Glomerular visceral epithelial cell (primary cell): ENCODE measurements around the gene SLIT3.

Experiments
- DNase-seq: peaks from one replicate; pipeline ENCODE4 v3.0.0-alpha.2; 2016; ENCODE audit errors: extremely low spot score

SLIT3 gene

DNA sequence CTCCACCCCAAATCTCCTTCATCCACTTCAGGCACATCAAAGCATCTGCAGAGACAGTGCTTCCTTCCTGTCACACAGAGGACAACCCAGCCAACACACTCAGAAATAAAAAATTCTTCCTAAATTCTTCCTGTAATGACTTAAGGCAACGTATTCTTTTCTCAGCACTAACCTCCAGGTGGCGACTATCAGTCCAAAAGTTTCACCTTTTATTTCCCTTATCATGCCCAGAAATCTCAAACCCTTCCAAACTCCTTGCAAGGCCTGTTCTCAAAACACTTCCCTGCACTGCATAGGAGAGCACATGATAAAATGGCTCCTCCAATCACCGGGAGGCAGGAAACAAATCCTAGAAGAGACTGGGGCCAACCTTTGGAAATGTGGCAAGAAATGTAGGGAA, 35.1 kb downstream of the SLIT3 start:
- peak; percentile 8 for DNase-seq

DNA sequence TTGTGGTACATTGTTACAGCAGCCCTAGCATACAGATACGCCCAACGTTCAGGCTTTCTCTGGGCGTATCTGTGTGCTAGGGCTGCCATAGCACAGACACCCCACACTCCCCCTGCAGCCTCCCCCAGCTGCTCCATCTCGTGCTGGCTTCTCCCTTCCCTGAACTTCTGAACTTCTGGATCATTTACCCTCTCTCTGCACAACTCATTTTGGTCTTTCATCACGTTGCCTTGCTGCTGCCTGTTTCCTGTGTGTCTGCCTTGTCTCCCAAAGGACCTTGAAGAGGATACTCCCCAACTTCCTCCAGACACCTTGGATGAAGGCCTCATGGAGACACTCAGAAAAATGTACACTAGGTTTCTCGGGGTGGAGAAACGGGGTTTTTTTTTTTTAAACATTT, 37.3 kb downstream of the SLIT3 start:
- no peak for DNase-seq

DNA sequence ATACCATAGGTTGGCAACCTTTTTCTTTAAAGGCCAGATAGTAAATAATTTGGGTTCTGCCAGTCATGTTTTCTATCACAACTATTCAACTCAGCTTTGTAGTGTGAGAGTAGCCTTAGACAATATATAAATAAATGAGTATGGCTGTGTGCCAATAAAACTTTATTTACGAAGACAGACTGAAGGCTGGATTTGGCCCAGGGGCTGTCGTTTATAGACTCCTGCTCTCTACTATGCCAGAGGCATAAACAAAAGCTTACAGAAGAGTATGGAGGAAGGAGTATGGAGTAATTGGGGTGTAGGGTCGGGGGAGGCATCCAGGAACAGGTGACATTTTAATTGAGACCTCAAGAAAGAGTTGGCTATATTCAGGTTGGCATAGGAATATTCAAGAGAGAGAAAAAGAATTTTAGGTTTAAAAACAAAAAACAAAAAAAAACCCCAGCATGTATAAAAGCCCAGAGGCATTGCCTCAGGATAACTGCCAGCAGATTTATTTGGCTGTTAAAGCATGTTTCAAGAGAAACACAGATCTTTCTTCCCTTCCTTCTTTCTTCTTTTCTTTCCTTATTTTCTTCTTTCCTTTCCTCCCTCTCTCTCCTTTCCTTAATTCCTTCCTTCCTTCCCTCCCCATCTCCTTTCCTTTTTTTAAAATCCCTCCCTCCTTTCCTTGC, 39.9 kb downstream of the SLIT3 start:
- no peak for DNase-seq

DNA sequence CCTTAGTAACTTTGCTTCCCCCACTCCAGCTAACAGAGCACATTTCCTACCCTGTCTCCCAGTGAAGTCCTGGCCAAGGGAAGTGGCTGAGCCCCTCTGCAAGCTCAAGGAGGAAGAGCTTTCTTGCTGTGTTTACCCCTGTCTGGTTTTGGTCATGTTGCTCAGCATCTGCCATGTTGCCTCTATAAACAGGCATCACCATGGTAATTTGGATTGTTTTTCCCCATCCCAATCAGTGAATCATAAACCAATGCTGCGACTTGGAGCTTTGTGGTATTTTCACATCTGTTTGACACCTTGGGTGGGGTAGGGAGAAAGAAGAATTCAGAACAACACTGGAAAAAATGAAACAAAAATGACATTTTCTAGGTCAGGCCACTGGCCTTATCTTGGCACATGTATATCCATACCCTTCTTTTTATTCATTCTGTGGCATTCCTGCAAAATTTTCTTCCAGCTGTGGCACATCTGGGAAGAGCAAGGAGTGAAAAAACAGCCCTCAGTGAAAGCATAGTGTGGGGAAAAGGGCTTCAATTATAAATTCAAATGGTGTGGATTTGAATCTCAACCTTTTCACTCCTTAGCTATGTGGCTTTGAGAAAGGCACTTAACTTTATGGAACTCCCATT, 42.5 kb downstream of the SLIT3 start:
- peak; percentile 16 for DNase-seq

DNA sequence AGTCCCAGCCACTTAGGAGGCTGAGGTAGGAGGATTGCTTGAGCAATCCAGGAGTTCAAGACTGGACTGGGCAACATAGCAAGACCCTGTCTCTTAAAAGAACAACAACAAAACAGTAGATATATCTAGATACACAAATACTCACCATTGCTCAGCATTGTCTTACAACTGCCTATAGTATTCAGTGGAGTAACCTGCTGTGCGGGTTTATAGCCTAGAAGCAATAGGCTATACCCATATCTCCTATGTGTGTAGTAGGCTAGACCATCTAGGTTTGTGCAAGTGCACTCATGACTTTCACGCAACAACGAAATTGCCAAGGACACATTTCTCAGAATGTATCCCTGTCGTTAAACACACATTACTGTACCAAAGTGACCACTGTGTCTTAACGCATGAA, 44.7 kb downstream of the SLIT3 start:
- no peak for DNase-seq

DNA sequence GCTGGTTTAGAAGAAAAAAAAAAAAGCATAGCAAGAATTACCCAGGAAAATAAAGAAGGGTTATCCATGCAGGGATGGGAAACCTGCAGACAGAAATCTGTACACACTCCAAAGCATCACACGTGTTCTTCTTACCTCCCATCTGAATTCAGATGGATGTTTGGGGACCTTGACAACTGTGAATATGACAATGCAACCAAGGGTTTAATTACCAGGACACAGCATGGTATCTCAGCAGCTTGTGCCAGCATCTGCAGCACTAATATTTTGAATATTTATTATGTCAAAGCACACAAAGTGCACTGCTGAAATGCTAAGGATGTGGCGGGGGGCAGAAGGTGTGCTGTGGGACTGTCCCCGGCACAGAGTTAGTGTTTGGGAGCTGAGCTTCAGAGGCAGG, 47.9 kb downstream of the SLIT3 start:
- no peak for DNase-seq

DNA sequence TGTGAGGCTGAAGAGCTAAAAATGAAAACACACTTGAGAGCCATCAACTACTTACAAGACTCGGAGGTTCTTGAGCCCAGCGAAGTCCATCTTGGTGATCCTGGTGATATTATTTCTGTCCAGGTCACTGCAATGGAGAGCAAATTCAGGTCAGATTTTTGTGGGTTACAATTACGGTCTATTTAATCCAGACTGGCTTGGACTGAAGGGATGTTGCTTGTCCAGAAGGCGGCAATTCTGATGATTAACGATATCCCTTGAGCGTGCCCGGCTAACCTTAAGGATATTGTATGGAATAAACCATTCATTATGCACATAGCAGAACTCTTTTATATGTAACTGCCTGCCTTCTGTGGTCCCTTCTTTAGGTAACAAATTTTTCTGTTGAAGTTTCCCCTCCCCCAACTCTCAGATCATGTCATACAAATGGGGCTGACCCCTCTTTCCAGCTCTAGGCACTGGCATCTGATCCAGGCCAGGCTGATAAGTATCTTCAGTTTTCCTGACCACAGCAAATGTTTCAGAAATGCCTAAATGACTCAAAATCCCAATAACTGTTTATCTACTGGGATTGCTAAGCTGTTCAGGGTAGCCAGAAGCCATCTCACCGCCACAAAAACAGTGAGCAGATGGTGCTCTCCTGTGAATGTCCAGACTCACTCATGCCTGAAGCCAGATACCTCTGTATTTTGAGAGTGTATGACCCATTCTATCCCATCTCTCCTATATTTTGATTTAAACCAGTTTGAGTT, 49.4 kb downstream of the SLIT3 start:
- DNase-seq = no peak

DNA sequence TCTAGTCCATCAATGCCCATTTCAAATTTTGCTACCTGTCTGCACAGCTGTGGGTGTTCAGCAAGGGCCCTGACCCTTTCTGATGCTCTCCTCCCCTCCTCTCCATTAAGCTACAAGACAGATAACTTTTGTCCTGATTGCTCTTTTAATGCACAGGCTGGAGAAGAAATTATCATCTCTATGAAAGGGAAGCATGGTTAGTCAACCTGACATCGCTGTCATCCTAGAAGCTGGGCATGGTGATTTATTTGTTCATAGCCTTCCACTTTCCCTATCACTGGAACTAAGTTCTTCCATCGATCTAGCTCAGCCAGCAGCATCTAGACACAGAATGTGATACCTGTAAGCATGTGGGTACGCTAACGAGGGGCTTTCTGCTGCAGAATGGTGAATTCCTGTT, 50.1 kb downstream of the SLIT3 start:
- DNase-seq = no peak

DNA sequence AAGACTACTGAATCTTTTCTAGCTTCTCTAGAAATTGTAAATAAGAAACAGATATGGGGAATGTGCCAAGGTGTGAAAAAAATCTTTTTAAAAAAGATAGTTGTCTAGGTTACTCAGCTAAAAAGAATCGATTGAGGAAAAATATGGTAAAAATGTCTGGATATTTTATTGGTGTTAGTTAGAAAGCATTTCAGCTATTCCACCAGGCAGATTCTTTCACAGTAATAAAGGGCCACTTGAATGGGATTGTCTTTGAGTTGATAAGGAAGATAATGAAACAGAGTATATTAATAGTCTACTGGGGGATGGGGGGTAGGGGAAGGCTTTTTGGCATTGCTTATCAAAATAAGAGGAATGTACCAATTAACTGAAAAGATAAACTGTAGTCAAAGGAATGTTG, 51.9 kb downstream of the SLIT3 start:
- no peak for DNase-seq

DNA sequence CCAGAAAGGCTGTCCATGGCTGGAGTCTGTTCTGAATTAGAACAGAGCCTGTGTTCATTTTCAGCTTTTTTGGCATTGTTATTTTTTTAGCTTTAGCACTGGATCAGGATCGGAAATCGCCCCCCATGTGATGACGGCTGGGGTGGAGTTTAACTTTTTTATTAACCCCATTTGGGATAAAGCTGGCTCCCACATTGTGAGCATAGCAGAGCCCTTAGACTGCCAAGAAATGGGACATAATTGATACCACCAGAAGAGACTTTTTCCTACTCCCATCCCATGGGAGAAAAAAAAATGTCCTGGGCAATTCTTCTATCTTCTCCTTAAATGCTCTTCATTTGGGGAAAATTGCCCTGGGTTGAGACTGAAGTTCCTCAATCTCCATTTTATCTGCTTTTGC, 52.4 kb downstream of the SLIT3 start:
- DNase-seq = no peak

DNA sequence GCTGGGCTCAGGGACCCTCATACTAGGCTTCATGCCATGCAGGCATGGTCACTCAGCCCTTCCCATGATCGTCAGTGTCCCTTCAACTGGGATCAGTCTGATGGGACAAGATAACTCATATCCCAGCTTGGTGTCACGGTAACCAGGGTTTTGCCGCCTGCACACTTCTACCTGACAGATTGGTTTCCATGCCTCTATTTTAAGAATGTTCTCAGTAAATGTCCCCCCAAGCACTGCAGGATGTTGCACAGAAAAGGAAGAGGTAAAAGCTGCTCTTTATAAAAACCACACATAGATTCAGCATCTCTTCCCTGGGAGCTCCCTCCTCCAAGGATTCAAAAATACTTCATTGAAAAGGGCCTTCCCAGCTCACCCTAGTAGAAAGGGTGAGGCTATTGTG, 56.1 kb downstream of the SLIT3 start:
- DNase-seq = no peak

DNA sequence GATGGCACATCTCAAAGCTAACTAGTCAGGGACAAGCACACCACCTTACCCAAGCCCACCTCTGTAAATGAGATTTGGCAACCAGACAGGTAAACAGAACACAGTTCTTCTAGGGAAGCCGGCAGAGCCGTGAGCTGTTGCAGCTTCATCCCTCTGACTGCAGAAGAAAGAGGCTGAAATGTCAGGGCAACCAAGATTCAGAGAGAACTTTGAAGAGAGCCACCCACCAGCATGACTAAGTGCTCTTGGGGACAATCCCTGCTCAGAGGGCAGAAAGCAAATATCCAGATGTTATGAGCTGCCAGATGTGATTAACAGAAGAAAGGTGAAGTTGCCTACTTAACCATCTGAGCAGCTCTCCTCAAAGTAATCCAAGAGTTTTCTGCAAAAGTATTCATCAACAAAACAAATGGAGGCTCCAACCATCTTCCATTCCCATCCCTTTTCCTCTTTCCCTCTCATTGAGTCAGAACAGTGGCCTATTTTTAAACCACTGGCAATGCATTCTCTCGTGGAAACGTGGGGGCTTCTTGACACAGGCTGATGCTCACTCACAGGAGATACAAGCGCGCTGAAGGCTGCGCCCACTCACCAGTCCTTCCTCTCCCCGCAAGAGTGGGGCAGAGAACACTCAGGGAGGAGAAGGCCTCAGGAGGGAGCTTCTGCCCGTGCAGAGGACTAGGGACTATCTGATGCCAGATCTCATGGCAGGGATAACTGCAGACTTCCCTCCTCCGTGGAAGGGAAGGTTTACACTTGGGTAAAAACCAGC, 57.1 kb downstream of the SLIT3 start:
- no peak for DNase-seq

DNA sequence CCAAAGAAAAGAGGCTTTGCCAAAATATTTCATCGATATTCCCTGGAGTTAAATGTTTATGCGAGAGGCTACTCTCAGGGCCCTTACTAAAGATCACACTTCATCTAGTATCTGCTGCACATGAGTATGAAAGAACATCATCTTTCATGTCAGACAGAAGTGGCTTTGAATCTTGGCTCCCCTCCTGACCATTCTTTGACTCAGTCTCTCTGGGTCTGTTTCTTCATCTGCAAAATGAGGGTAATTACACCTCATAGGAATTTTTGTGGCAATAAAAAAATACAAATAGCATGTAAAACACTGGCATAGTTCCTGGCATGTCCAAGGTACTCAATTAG, 58.1 kb downstream of the SLIT3 start:
- no peak for DNase-seq

DNA sequence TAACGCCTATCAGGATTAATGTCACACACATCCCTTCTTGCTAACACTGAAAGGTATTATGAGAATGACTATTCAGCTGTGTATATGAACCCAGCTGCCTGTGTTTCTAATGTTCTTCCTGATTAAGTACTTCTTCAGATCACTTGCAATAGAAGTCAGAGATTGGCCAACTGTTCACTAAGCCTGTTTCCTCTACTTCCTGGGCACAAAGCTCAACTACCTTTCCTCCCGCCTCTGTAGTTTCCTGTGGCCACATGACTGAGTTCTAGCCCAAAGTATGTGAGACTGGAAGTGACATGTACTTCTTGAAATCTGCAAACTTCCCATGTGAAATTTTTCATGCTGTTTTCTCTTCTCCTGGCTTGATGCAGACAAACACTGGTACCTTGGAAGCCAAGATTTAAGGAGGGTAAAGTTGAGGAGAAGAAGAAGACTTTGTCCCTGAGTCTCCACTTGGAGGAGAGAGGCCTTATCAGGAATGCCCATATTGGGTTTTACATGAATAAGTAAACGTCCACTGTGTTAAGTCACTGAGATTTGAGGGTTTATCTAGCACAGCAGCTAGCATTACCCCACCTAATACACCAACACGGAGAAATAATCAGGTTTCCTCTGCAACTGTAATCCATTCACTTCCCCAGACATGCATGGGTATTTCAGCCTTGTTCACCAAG, 58.6 kb downstream of the SLIT3 start:
- no peak for DNase-seq

DNA sequence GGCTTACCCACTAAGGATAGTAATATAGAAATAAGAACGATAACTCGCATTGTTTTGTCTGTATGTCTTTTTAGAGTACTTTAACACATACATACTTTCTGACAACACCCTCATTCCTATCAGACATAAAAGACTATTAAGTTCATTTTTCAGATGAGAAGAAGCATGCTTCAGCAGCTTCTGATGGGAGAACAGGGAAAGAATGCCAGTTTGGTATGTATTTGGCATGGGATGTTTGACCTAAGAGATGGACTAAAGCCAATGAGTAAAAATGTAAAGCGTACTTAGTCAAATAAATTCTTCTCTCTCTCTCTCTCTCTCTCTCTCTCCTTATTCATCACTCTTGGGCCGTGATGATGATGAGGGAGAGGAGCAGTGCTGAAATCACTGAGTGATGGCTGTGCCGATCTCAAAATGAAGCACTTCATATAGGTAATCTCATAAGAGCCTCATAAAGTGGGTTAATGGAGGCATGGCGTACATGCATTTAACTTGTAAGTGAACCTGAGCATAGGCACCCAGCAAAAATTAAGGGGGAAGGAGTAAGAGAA, 71.5 kb downstream of the SLIT3 start:
- DNase-seq = no peak

DNA sequence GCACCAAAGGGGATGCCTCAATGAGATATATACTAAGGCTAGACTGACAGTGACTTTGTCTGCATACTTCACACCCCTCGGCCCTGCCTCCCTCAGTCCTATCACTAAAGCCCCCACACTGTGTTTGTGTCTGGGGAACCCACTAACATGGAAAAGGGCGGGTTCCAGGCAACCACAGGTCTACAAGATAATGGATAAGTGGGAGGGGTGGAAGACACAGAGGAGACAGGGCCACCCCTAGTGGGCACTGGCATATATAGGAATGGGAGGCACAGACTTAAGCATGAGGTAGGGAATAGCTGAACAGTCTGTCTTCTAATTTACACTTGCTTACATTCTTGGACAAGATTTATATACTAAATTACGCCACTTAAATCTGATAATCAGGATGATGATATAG, 74.0 kb downstream of the SLIT3 start:
- no peak for DNase-seq

DNA sequence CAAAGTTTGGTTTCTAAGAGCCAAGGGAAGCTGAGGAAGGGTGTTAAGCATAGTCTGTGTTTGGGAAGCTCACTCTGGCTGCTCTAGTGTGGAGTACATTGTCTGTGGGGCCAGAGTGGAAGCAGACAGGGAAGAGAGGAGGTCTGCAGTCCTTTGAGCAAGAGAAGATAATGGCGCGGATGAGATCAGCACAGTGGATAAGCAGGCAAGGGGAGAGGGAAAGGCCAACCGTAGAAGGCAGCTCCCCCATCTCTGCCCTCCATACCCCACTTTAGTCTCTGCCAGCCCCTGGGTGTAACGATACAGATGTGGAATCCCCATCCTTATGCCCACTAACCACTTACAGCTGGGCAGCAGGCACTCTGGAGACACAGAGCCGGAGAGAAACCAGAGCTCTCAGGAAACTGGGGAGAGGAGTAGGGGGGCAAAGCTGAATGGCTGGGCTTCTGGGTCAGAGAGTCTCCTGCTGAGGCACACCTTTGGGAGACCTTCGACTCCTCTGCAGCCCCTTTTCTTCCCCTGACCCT, 75.0 kb downstream of the SLIT3 start:
- DNase-seq = no peak

DNA sequence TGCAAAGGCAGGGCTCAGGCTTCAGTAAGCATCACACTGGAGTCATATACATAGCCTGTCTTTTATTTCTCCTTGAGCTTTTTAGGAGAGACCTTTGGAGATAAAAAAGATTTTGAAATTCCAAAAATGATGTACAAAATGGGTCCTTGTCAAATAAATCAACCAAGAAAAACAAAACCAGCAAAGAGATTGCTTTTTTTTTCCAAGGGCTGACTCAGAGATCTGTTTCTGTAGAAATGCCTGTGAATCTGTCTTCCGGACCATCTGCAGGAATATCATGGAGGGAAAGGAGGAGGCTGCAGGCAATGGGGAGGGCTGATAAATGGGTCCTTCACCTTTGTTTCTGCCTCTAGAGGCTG, 77.4 kb downstream of the SLIT3 start:
- DNase-seq = no peak

DNA sequence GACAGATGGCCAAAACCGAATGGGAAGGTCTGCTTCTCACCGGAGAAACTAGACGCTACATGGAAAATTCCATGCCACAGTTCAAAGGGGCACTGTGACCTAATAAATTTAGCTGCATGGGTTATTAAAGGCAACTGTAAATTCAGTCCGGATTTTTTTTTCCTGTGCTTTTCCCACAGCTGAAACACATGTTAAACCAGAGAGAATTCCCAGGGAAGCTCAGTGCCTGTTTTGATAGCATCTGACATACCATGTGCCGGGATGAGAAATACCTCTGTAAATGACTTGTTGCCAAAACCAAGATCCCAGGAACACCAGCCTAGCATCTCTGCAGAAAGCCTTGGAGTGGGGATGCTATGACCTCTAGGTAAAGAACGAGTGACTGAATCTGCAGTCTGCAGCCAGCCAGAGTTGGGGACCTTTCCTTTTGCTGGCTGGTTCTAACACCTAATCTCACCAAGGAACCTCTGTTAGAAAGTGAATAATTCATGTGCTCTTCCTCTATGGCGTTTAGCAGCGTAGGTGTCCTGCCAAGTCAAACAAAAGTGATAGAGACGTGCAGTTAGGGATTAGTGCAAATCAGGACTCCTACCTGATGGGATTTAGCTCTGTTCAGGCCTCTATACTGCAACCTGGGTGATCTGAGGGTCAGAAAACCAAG, 77.9 kb downstream of the SLIT3 start:
- DNase-seq = no peak

DNA sequence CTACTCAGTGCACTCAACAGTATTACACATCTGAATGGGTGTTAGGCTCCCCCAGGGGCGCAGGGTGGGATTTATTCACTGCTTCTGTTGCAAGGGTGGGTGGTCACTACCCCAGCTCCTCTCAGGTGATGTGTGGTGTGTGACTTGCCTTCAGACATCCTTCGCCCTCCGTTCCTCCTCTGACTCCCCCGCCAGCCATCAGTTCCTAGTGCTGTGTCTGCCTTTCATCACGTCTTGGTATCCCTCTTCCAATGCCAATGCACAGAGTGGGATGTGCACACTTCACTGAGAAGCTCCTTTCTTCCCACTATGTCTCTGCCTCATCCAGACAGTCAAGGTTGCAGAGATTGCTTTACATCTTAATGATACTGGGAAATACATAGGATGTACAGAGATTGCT, 79.4 kb downstream of the SLIT3 start:
- DNase-seq = no peak

DNA sequence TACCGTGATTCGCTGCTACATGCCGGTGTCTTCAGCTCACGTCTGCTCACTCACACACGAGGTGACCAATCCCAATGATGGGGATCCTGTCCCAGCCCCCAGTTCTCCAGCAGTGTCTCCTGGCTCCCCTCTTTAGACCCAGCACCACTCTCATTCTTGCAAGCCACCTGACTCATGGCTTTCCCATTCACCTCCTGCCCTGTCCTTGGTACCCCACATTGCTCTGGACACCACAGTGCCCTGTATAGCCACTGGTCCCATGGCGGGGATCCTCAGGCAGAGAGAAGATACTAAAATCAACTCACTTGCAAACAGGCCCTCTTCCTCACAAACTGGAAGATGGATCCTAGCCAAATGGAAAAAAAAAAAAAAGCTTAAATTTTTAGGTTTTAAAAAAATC, 81.0 kb downstream of the SLIT3 start:
- no peak for DNase-seq
